ENCODE measurements around the gene TECPR1.

- TF ChIP-seq CTCF (IDR thresholded peaks at IDR 0.05) (no peak), POLR2AphosphoS5 (IDR thresholded peaks at IDR 0.05) (no peak)
Observed at GRCh38 chr7:98238976-98239375, 13.1 kb downstream of the TECPR1 start.
